NCI-H146 treated with DMSO at 0.1 percent for 48 hours (cell line): ENCODE results near the gene SIPA1L3.
A peak's percentile ranks its signal among the peaks of the same experiment; 100 is the strongest.

Experiments used
- DNase-seq: peaks from one replicate; lab custom pipeline; 2025; ENCODE audit not compliant: unreplicated experiment; lab: John Stamatoyannopoulos, UW

SIPA1L3 gene

GRCh38 chr19:38095411-38096308 is 188.7 kb downstream of the SIPA1L3 start:
- DNase-seq: peak; percentile 53

DNA sequence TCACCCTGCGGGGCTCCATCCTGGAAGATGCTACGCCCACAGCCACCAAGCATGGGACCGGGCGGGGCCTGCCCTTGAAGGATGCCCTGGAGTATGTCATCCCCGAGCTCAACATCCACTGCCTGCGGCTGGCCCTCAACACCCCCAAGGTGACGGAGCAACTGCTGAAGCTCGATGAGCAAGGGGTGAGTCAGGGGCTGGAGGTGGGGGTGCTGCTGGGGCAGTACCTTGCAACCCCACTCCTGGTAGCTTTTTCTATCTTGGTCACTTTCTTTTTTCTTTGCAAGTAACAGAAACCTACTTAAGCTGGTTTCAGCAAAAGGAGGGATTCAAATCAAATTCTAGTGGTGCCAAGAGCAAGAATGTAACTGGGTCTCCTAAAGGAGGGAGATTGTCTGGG is 193.0 kb downstream of the SIPA1L3 start:
- no peak for DNase-seq

GRCh38 chr19:38100589-38100988 is 193.6 kb downstream of the SIPA1L3 start:
- DNase-seq: no peak

GRCh38 chr19:38101723-38102122 is 194.7 kb downstream of the SIPA1L3 start:
- no peak for DNase-seq

DNA sequence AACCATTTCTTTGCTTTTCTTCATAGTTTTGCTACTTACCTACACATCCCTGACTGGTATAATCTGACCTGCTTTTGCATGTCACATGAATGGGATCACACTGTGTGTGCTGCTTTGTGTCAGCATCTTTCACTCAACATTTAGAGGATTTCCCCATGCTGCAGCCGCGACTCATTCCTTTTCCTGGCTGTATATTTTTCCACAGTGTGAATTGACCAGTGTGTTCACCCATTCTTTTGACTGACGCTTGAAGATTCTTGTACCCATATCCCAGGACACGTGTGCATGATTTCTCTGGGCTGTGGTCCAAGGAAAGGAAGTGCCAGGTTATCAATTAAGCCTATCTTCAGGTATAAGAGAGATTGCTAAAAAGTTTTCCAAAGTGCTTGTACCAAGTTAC is 198.6 kb downstream of the SIPA1L3 start:
- no peak for DNase-seq

GRCh38 chr19:38107129-38107528 is 200.1 kb downstream of the SIPA1L3 start:
- DNase-seq: no peak

DNA sequence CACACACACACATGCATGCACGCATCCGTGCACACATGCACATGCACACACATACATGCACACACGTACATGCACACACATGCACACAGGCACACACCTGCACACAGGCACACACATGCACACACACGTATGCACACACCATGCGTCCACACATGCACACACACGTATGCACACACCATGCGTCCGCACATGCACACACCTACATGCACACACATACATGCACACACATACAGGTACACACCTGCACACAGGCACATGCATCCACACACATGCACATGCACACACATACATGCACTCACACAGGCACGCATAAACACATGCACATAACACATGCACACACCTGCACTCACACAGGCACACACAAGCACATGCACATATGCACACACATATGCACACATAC is 204.9 kb downstream of the SIPA1L3 start:
- DNase-seq: no peak

- DNase-seq: no peak
Observed at GRCh38 chr19:38114651-38115050, 207.6 kb downstream of the SIPA1L3 start.

GRCh38 chr19:38115271-38115802 is 208.3 kb downstream of the SIPA1L3 start:
- no peak for DNase-seq

DNA sequence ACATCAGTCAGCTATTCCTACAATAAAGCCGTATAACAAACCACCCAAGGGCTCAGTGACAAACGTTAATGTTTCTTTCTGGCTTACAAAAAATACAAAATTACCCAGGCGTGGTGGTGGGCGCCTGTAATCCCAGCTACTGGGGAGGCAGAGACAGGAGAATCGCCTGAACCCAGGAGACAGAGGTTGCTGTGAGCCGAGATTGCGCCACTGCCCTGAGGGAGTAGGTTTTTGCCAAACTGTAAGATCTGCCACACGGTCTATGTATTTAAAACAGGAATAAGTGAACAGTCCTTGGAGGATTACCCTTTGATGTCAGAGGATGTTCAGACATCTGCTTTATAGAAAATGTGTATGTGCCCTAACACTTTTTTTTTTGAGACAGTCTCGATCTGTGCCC is 211.2 kb downstream of the SIPA1L3 start:
- no peak for DNase-seq

DNA sequence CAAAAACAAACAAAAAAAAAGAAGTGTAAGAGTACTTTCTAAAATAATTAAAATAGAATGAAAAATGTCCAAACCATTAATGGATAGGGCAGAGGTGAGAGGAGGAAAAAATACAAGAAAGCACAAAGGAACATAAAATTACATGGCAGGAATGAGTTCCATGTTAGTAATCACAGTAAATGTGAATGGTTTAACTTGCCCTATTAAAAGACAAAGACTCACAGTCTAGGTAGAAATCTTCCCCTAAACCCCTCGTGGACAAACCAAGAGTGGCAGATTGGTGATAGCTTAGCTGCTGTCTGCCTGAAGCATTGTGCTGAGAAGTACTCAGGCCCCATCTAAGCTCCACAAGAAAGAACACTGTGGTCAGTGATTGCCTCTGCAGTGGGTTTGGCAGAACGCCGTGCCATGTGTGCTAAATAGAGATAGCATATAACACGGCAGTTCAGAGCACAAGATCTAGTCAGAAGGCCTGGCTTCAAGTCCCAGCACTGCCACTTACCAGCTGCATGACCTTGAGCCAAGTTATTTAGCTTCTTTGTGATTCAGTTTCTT is 213.5 kb downstream of the SIPA1L3 start:
- no peak for DNase-seq

GRCh38 chr19:38122402-38123093 is 215.5 kb downstream of the SIPA1L3 start:
- no peak for DNase-seq

DNA sequence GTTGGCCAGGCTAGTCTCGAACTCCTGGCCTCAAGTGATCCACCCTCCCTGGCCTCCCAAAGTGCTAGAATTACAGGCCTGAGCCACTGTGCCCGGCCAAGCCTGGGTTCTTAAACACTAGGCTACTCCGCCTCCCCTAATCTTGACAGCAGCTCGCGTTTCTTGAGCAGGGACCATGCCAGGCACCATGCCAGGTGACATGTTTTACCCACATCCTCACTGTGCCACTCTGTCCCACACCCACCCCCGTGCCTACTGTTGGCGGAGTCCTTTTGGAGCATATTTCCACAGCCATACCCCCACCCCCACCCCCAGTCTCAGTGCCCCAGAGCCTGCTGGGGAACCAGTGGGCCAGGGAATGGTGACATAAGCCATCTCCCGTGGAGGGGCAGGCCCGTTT is 218.2 kb downstream of the SIPA1L3 start:
- DNase-seq: no peak

DNA sequence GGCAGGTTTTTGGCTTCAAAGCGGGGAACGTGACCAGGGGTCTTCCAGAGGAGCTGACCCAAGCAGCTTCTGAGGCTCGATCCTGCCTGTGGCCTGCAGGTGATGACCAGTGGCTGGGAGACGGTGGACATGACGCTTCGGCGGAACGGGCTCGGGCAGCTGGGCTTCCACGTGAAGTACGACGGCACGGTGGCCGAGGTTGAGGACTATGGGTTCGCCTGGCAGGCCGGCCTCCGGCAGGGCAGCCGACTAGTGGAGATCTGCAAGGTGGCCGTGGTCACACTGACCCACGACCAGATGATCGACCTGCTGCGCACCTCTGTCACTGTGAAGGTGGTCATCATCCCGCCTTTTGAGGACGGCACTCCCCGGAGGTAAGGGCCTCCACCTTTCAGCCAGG is 223.4 kb downstream of the SIPA1L3 start:
- DNase-seq: no peak

DNA sequence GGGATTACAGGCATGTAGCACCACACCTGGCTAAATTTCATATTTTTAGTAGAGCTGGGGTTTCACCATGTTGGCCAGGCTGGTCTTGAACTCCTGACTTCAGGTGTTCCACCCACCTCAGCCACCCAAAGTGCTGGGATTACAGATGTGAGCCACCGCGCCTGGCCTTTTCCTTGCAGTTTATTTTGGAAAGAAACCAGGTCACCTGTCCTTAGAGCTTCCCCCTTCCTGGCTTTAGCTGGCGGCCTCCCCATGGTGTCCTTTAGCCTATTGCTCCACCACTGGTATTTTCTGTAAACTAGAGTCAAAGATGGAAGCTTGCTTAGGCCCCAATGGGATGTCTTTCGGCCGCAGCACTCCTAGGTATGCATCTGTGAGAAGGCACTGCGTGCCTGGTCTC is 225.8 kb downstream of the SIPA1L3 start:
- no peak for DNase-seq

GRCh38 chr19:38133319-38133718 is 226.3 kb downstream of the SIPA1L3 start:
- DNase-seq: no peak

- peak; percentile 12 for DNase-seq
Observed at GRCh38 chr19:38134540-38135149, 227.6 kb downstream of the SIPA1L3 start.

GRCh38 chr19:38135150-38135998 is 228.4 kb downstream of the SIPA1L3 start:
- no peak for DNase-seq

DNA sequence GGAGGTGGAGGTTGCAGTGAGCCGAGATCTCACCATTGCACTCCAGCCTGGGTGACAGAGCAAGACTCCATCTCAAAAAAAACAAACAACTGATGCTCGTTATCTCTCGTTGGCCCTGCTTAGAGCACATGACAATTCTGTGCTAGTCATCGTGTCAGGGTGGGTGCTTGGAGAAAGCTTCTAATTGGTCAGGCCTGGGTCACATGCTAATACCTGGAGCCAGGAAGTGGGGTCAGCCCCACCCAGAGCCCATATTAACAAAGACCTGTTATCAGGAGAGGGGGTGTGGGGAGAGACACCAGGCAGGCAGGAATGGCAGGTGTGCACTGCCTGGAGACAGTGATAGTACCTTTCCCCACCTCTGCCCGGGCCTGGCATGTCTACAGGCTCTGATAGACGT is 232.1 kb downstream of the SIPA1L3 start:
- DNase-seq: peak; percentile 68

GRCh38 chr19:38141108-38141507 is 234.1 kb downstream of the SIPA1L3 start:
- no peak for DNase-seq
